Measurements from ENCODE around the gene DYSF.
"Not testable (repeated sequence)": the region's sequence is repeated elsewhere in the genome, so short reads cannot be mapped to it uniquely, and the experiment has no call there.

DYSF gene

DNA sequence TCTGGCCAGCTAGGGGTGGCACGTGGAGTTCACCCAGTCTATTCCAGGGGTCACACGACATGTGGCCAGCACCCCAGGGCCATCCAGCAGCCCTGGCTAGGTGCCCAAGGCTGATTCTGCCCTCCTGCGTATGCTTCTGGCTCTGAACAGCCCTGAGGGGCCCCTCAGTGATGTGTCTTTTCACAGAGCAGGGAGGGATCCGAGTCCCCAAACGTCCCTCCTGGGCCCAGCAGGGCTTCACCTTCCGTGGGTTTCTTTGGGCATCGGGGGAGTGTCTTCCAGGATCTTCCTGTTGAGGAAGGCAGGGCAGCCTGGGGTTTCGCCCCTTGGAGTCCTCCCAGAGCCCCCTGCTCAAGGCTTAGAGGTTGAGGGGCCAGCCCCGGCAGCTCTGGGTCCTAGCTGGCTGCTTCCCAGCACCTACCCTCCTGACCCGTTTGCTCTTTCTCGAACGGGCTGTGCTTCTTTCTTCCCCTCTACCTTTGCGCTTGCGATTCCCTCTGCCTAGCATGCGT lies 165.9 kb downstream of the DYSF start:
- FAIRE-seq, result no peak

DNA sequence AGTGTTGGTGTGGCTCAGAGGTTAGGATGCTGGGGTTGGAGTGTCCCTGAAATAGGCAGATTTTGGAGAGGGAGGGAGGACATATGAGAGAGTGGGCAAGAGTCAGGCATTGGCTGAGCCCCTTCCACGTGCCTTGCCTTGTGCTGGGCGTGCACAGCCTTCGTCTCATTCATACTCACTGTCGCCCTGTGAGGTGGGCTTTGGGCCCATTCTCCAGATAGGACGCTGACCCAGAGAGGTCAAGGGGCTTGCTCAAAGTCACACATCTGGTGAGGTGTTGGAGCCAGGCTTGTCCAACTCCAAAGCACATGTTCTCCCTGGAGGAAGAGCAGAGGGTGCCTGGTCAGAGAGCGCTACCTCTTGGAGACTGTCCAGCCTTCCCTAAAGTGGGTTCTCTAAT lies 166.8 kb downstream of the DYSF start:
- FAIRE-seq, result no peak

DNA sequence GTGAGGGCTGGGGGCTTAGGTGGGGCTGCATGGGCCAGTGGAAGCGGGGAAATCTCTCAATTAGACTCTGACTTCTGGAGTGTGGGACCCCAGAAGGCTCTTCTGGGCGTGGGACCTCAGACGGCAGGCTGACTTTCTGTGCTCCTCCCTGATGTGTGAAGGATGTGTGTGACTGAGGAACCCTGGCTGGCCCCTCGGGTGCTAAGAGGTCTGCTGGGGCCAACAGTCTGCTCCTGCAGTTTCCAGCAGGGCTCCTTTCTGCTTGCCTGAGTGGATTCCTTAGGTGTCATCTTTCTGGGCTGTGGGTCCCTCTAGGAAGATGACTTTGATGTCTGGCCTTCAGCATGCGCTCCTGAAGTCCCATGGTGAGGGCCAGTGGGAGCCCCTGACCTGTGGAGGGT lies 167.5 kb downstream of the DYSF start:
- FAIRE-seq, result no peak

DNA sequence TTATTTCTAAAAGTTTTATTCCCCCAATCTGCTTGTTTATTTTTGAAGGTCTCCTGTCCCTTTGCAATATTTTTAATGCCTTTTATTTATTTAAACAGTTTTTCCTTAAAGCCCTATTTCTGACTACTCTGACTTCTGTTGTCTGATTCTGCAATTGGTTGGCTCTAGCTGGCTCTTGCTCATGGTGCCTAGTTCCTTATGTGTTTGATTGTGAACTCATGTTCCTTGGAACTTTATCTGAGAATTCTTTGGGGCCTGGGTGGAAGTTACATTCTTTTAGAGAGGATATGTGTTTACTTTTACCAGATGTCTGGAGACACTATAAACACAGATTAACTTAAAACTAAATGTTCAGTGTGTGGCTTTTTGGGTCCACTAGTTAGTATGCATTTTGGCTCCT lies 175.9 kb downstream of the DYSF start:
- FAIRE-seq, result no peak

DNA sequence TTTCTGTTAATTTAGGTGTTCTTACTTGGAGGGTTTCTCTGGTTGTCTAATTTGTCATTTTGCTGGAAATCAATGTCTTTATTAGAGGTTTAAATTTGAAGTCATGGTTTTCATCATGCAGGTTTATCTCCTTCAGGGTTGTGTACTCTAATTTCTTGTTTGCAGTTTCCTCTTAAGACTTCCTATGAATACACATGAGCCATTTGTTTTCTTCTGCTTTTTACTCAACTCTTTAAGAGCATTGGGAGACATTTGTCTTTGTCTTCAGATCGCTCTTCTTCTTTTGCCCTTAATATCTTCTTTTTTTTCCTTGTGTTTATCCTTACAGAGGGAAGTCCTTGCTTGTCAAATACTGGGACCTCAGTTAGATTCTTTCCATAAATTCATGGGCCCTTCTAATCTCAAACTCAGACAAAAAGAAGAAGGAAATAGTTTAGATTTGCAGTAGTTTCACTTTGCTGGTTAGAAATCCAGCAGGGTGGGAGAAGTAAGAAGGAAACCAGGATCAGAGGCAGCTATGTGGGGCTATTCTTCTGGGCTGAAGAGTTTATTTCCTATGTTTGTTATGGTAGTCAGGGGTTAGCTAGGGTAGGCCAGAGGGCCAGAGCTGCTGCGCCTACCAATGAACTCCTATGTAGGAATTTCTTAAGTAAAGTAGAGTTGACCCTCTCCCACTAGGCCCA lies 176.6 kb downstream of the DYSF start:
- FAIRE-seq, result no peak

DNA sequence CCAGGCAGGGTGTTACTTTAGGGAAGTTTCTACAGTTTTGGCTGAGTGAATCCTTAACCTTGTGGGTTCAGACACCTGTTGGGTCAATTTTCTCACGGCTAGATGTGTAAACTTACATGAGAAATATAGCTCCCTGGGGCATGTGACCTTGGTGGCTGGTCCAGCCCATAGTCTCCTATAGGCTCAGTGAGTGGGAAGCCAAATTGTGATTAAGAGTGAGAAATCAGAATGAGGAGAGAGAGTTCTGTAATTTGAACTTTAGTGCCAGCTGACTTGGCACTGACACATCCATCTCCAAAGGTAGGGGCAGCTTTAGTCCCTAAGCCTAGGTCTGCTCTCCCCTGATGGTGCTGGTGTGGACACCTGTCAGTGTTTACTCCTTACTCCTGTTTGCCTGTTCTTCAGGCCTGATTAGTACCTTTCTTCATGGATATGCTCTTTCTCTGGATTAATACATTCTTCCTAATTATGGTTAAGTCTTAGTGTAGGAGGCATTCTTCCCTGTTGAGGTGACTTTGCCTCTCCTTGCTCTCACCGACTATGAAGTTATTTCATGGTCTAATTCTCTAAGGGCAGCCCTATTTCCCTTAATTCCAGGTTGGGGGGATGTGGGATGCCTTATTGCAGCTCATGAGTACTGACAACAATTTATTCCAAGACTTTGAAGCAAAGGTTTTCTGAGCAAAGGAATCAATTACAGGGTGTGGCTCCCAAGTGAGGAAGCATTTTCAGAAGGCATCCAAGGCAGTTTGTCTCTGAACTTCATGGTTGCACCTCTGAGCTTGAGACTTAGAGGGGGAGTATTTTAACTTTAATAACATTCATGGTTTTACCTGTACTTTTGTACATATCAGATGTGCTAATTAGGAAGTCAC lies 177.3 kb downstream of the DYSF start:
- no peak for FAIRE-seq

DNA sequence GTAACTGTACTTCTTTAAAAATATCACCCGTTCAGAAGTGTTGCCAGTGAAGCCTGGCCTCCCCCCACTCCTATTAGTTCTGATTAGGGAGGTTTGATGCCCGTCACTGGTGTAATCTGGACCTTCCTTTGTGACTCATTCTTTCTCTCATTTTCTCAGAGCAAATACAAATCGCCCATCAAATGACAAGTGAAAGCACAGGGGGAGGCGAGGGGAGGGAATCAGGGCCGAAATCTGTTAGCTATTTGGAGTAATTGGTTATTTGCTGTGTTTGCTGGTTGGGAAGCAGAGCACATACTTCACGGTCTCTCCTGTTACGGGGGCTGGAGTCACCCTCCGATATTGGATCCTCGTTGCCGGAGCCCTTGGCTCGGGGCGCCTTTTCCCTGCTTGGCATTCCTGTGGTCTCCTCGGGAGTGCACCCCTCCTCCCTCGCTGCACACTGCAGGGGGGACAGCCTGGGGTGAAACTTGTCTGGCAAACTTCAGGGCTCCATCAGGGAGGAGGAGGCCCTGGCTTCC lies 178.1 kb downstream of the DYSF start:
- FAIRE-seq, result no peak

DNA sequence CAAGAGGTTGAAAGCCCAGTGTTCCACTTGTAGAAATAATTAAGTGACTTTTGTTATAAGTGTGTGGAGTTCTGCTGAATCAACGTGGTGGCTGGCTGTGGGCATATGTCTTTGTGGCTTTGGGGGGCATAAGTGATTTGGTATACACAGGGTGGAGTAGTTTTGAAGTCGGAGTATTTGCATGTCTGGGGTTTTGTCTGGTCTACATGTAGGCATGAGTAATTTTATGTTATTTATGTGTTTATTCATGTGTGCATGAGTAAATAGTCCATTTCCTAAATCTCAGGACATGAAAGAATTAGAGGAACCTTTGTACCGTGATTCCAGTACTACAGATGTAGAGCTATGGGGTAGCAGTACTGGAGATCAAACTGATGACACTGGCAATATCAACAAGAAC lies 179.7 kb downstream of the DYSF start:
- FAIRE-seq, result no peak

DNA sequence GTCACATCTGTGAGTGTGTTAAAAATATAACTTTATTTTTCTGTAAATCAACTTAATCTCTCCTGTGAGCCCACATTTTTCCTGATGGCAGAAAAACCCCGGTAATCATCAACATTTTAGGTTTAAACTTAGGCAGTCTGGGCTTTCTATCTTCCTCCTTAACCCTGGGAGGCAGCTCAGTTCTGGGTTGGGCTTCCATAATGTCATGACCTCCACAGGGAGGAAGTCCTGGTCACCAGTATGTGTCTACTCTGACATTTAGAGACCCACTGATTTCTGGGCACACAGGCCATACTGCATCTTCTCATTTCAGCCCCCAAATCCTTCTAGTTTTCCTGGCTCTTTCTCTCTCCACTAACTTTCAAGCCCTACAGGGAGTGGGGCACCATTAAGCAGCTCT lies 181.2 kb downstream of the DYSF start:
- no peak for FAIRE-seq

DNA sequence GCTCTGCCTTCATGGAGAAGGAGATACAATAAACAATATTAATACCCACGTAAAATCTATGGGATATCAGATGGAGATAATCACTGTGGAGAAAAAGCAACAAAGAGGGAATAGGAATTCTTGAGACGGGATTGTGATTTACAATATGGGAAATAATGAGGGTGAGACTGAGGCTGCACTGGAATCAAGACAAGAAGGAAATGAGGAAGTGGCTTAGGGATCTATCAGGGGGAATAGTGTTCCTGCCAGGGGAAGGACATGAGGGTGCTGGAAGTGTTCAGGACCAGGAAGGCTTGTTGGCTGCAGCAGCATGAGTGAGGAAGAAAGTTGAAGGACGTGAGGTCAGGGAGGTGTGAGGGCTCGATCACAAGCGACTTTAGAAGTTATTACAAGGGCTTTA lies 182.4 kb downstream of the DYSF start:
- no peak for FAIRE-seq

DNA sequence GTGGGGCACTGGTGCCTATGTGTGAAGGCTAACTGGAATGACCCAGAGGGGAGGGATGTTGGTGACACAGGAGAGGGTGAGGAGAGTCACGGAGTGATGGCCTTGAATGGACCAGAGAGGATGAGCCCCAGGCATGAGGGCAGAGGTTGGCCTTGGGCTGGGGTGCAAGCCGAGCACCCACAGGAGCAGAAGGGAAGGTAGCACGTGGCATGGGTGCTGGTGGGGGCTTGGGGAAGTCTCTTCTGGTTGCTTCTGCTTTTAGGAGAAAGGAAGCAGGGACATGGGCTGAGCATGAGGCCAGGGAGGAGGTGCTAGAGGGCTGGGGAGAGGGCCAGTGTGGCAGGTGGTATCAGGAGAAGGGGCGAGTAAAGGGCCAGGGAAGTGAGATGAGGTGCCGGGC lies 183.8 kb downstream of the DYSF start:
- FAIRE-seq, result no peak

DNA sequence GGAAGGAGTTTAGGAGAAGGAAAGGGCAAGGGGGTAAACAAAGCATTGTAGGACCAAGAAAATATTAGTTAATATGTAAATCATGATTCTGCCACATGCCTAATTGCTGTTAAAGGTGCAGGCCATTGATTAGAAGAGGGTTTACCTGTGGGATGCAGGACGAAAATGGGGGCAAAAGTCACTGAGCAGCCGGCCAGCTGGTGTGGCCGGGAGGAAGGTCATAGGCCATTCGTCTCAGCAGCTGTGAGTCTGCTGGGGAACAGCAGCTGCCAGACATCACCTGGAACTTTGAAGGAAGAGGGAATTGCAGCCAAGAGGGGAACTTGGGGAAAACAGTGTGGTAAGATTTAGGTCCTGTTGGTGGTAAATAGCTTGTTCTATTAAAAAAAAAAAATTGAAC lies 184.4 kb downstream of the DYSF start:
- FAIRE-seq, result no peak

DNA sequence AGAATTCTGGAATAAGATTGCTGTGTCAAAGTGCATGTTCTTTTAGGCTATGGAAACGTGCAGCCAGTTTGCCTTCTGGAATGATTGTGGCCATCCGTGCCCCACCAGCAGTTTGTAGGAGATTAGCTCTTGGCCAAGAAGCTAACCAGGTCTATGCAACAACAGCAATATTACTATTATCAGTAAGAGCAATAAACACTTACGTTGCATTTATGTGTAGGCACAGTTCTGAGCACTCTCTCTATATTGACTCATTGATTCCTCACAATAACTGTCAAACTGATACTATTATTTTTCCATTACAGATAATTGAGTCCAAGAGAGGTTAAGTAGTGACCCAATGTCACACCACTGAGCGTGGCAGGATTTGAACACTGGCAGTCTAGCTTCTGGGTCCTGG lies 186.4 kb downstream of the DYSF start:
- FAIRE-seq, result no peak

DNA sequence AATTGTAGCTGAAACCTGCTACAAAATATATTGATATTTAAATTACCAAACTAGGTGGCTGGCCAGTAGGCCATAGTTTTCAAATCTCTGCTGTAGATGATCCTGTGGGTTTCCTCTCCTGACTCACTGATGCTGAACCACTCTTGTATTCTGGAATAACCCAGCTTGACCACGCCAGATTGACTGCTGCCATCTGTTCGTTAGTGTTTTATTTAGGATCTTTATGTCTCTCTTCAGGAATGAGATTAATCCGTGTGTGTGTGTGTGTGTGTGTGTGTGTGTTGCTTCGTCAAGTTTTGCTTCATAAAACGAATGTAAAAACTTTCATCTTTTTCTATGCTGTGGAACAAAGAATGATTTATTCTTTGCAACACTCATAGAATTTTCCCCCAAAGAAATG lies 187.1 kb downstream of the DYSF start:
- no peak for FAIRE-seq

DNA sequence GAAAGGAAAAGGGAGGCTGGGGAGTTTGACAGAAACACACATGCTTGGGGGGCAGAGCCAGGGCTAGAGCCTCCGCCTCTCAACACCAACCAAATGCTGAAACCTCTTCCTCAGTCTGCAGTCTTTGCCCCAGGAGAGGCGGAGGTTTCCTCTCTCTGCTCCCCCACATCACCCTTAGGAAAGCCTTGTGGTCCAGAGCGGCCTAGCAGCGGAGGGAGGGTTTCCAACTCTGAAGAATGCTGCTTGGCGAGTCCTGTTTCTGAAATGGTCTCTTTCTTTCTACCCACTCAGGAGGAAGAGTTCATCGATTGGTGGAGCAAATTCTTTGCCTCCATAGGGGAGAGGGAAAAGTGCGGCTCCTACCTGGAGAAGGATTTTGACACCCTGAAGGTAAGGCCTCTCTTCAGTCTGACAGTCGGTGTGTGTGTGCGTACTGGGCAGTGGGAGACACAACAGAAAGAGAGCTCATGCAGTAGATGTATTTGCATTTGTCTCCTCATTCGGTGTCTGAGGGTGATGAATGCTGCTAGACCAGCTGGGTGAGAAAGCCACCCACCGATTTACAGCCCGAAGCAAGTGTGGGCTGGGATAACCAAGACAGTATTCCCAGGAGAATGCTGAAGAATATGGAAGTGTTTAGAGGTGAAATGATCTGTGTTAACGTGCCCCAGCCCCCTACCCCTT lies 190.5 kb downstream of the DYSF start:
- FAIRE-seq, result no peak

DNA sequence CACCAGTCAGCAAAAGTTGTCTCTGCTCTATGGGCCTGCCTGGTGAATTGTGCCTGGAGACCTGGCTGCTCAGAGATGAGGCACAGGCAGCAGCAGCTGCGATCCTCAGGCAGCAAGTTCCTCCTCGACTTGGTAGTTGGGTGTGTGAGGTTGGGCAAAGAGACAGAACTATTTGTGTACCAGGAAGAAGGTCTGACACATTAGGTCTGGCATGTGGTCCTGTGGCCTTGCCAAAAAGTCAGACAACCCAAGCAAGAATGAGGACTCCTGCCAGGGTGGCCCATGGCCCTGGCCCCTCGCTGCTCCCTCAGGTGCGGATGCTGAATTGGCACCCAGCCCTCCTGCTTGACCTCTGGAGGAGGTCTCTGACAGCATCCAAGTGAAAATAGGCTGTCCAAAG lies 192.7 kb downstream of the DYSF start:
- FAIRE-seq, result no peak

DNA sequence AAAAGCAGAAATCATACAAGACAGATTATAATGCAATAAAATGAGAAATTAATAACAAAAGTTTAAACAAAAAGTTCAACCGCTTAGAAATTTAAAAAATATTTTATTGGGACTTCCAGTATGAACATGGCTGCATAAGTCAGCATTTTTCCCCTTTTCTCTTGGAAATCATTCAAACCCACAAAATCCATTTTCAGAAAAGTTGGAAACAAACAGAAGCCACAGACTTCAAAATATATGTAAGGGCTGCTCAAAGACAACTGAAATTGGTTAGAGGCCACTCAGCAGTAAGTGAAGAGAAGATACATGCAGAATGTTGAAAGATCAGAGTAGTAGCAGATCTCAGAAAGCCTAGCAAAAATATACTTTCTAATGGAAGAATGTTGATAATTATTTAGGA lies 194.0 kb downstream of the DYSF start:
- FAIRE-seq, result no peak

DNA sequence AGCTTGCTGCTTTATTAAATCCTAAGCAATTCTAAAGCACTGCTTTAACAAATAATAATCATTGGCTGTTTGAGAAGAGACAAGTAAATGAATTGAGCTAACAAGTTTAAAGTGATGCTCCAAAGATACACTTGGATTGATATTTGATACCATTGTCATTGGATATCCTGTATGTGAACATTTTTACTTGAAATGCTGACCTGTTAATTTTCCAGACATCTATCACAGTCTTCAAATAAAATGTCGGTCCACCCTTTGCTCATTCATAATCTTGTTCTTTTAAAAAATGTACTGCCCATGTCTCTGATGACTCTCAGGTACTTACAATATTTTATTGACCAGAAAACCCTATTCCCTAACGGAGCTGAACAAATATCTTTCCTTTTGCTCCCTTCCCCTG lies 202.1 kb downstream of the DYSF start:
- FAIRE-seq, result no peak

DNA sequence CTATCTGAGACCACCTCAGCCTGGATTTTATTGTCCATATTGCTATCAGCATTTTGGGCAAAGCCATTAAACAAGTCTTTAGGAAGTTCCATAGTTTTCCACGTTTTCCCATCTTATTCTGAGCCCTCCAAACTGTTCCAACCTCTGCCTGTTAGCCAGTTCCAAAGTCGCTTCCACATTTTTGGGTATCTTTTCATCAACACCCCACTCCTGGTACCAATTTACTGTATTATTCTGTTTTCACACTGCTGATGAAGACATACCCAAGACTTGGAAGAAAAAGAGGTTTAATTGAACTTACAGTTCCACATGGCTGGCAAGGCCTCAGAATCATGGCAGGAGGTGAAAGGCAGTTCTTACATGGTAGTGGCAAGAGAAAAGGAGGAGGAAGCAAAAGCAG lies 204.9 kb downstream of the DYSF start:
- not testable (repeated sequence) for FAIRE-seq

DNA sequence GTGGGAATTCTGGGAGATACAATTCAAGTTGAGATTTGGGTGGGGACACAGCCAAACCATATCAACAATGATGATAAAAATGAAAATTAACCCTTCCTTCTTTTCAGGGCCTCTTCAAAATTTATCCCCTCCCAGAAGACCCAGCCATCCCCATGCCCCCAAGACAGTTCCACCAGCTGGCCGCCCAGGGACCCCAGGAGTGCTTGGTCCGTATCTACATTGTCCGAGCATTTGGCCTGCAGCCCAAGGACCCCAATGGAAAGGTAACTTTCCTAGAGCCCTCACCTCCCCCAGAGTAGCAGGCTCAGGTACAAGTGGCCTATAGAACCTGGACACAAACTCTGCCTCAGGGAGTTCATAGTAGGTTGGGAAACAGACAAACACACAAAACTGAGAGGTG lies 205.4 kb downstream of the DYSF start:
- no peak for FAIRE-seq

DNA sequence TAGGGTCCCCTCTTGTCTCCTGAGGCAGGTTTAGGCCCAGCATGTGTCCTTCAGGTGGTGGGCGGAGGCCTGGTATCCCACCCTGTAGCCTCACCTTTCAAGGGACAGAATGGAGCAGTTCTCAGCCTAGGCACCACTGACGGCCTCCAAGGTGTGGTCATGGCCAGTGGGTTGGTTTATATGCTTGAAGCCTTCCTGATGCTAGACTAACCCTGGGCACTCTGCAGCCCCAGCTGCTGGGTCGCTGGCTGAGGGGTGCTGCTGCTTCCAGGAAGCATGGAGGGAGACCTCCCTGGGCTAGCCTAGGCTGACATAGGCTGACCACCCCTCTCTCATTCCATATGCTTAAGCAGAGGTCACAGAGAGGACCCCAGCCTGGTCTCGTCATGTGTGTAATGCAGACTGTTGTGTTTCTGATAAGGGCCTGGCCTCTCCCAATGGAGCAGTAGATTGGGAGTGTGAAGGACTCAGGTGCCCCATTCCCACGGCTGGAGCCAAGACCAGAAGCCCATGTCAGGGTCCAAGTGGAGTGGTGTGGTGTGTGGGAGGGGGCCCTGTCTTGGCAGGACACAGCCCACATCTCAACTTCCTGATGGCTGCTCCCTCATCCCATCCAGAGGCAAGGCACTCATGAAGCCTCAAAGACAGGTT lies 206.6 kb downstream of the DYSF start:
- FAIRE-seq, result no peak

DNA sequence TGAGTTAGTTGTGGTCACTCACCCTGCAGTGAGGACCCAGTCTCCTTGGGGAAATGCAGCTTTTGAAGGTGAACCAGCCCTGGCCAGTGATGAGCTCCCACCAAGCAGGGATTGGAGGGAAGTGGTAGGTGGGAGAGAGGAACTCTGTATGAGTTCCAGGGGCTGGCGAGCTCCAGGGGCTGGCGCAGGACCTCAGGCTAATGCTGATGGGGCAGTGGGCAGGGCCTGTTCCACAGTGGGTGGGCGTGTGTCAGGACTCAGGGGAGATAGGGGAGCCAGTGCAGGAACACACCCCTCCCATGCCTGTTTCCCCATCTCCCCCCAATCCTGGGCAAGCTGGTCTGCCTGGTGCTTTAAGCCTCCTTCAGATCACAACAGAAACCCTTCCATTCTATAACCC lies 208.4 kb downstream of the DYSF start:
- FAIRE-seq, result no peak
